DND-41 (cell line): ENCODE data around the gene TUBB.
"Not testable (repeated sequence)": the region's sequence is repeated elsewhere in the genome, so short reads cannot be mapped to it uniquely, and the experiment has no call there.

Experiments used
- ATAC-seq: fragments of 200-7000 bp; cut with Tn5 transposase; 3 replicates; pipeline ENCODE4 v1.9.1; 2021; ENCODE audit warnings: low read depth; ENCODE audit not compliant: insufficient read depth
- DNase-seq: peaks from one replicate; pipeline ENCODE4 v3.0.0-alpha.2; 2020
- H2AFZ ChIP-seq: 2 replicates; pipeline ENCODE4 v1.6.0; 2012; ENCODE audit warnings: low read depth, low read length
- H3K27ac ChIP-seq: 2 replicates; pipeline ENCODE4 v1.5.1; 2012; ENCODE audit warnings: low read length, inconsistent platforms
- H3K27me3 ChIP-seq: fragments of 200-600 bp; sonication (generic); 2 replicates; pipeline ENCODE4 v1.6.0; 2012; ENCODE audit warnings: low read length, mild to moderate bottlenecking, inconsistent platforms; ENCODE audit not compliant: insufficient read depth, poor library complexity
- H3K36me3 ChIP-seq: 2 replicates; pipeline ENCODE4 v1.5.1; 2012; ENCODE audit warnings: low read length, inconsistent platforms; ENCODE audit not compliant: insufficient read depth
- H3K4me1 ChIP-seq: 2 replicates; pipeline ENCODE4 v1.5.1; 2012; ENCODE audit warnings: mild to moderate bottlenecking, low read length; ENCODE audit not compliant: insufficient read depth
- H3K4me2 ChIP-seq: 2 replicates; pipeline ENCODE4 v1.6.0; 2012; ENCODE audit warnings: mild to moderate bottlenecking, moderate library complexity, low read length, inconsistent platforms; ENCODE audit not compliant: insufficient read depth
- H3K4me3 ChIP-seq, 2 experiments: fragments of 200-600 bp in 1 of 2; shearing (Covaris generic) in 1 of 2; 2 replicates each; pipeline ENCODE4 v1.5.1; 2012 to 2016; ENCODE audit warnings: inconsistent platforms in 2 of 2, low read length in 2 of 2, mild to moderate bottlenecking in 2 of 2, low read depth in 1 of 2, moderate library complexity in 1 of 2
- H3K79me2 ChIP-seq: 2 replicates; pipeline ENCODE4 v1.6.0; 2012; ENCODE audit warnings: low read length, inconsistent platforms; ENCODE audit not compliant: insufficient read depth
- H3K9ac ChIP-seq: 2 replicates; pipeline ENCODE4 v1.6.0; 2012; ENCODE audit warnings: low read depth, mild to moderate bottlenecking, inconsistent platforms, low read length, moderate library complexity
- H3K9me3 ChIP-seq: 2 replicates; pipeline ENCODE4 v1.5.1; 2012; ENCODE audit warnings: low read length, moderate library complexity, mild to moderate bottlenecking, inconsistent platforms; ENCODE audit not compliant: insufficient read depth, severe bottlenecking
- H4K20me1 ChIP-seq: 2 replicates; pipeline ENCODE4 v1.6.0; 2012; ENCODE audit warnings: low read length; ENCODE audit not compliant: insufficient read depth
- CTCF ChIP-seq: IDR thresholded peaks from 2 replicates; pipeline ENCODE4 v1.5.1; 2012; ENCODE audit warnings: borderline replicate concordance, low read length, moderate library complexity, mild to moderate bottlenecking; ENCODE audit not compliant: poor library complexity, severe bottlenecking; ENCODE audit errors: extremely low read depth
- EZH2 ChIP-seq: IDR thresholded peaks from 3 replicates; pipeline ENCODE4 v1.6.1; 2012; ENCODE audit warnings: borderline replicate concordance, low read depth, mild to moderate bottlenecking, moderate library complexity, low read length, inconsistent platforms; ENCODE audit not compliant: severe bottlenecking

The TUBB gene

GRCh38 chr6:30722280-30723112, 2.3 kb downstream of the TUBB start:
- peaks cover 61% of the 10 kb centered on the region for H3K36me3 ChIP-seq
- peaks cover 83% of the 10 kb centered on the region for H3K79me2 ChIP-seq
- H3K9me3 ChIP-seq = no peaks in the 10 kb centered on the region
- H4K20me1 ChIP-seq = peaks cover 47% of the 10 kb centered on the region
- H3K27ac ChIP-seq = peak overlapping the region; percentile 93
- H3K4me1 ChIP-seq = peaks cover 50% of the 10 kb centered on the region
- no peak overlapping the region for H2AFZ ChIP-seq
- H3K9ac ChIP-seq = peak overlapping the region; percentile 98
- no peaks in the 10 kb centered on the region for H3K27me3 ChIP-seq
- peak; percentile 82 for DNase-seq
- peak overlapping the region; percentile 93 to 99; a peak in 3 of 4 replicates for H3K4me3 ChIP-seq
- peak overlapping the region; percentile 86 for H3K4me2 ChIP-seq
- TF ChIP-seq EZH2 = no peak
- TF ChIP-seq CTCF = peak; percentile 93
- no peak for ATAC-seq

- H3K4me3 ChIP-seq = peak overlapping the region; percentile 4 to 99; a peak in 3 of 4 replicates
- not testable (repeated sequence) for H3K9me3 ChIP-seq, H2AFZ ChIP-seq, H3K27me3 ChIP-seq, ATAC-seq, DNase-seq
- peaks cover 75% of the 10 kb centered on the region for H3K79me2 ChIP-seq
- H3K36me3 ChIP-seq = peaks cover 68% of the 10 kb centered on the region
- H3K4me2 ChIP-seq = peak overlapping the region; percentile 86
- H3K27ac ChIP-seq = peak overlapping the region; percentile 93
- H3K9ac ChIP-seq = peak overlapping the region; percentile 98
- peaks cover 47% of the 10 kb centered on the region for H3K4me1 ChIP-seq
- H4K20me1 ChIP-seq = peaks cover 54% of the 10 kb centered on the region
These were observed 3.1 kb downstream of the TUBB start for GRCh38 chr6:30723159-30723842.

GRCh38 chr6:30723843-30724741, 3.9 kb downstream of the TUBB start:
- H3K9me3 ChIP-seq, ATAC-seq, H3K27ac ChIP-seq, H2AFZ ChIP-seq, H3K27me3 ChIP-seq: not testable (repeated sequence)
- peak; percentile 23 for DNase-seq
- Histone ChIP-seq H3K4me2 (peak overlapping the region; percentile 86), H3K4me3 (peak overlapping the region in 1 of 2 experiments; percentile 99; a peak in 2 of 4 replicates), H3K9ac (peak overlapping the region; percentile 98), H4K20me1 (peaks cover 54% of the 10 kb centered on the region), H3K79me2 (peaks cover 67% of the 10 kb centered on the region), H3K36me3 (peaks cover 71% of the 10 kb centered on the region), H3K4me1 (peaks cover 39% of the 10 kb centered on the region)
- peak; percentile 35 for TF ChIP-seq CTCF
